Endothelial cell of umbilical vein (primary cell): ENCODE data around the gene PHC3. TPM values are rescaled to one million over a fixed set of nuclear protein-coding genes. Genes with fewer than 3 reads are reported as not detected.

Experiments used
- BruUV-seq: library from RNA; stranded (reverse); fragments of 400-500 nt; replicated peaks from 2 replicates; lab custom pipeline; 2021; lab: Mats Ljungman, UMichigan
- CTCF ChIA-PET: fragments of 300-600, 350-600 bp; sonication (Branson Sonifier 250); formaldehyde crosslinking; loops from one replicate; lab custom pipeline; 2021; ENCODE audit warnings: antibody characterized with exemption, inconsistent platforms; lab: Charles Lee
- POLR2A ChIA-PET: fragments of 300-600, 350-600 bp; sonication (Branson Sonifier 250); formaldehyde crosslinking; loops from one replicate; lab custom pipeline; 2021; ENCODE audit warnings: antibody characterized with exemption, inconsistent platforms; lab: Charles Lee
- DNase-seq: peaks from one replicate; pipeline ENCODE4 v3.0.0-alpha.2; 2011; ENCODE audit warnings: low read depth, low spot score
- FAIRE-seq: peaks from 2 replicates; lab custom pipeline; 2011; peaks lifted over from hg19 to GRCh38; lab: Jason Lieb, UNC
- H2AFZ ChIP-seq: 2 replicates; pipeline ENCODE4 v1.6.0; 2012; ENCODE audit warnings: low read depth, low read length, control low read depth, inconsistent platforms
- H3K27ac ChIP-seq: 2 replicates; pipeline ENCODE4 v1.5.1; 2011; ENCODE audit warnings: low read depth, mild to moderate bottlenecking, control low read depth, low read length, moderate library complexity; ENCODE audit not compliant: insufficient read depth
- H3K27me3 ChIP-seq, 2 experiments: 2 replicates each; pipeline versions ENCODE4 v1.6.0 to v1.6.1; 2011; ENCODE audit warnings: low read length in 2 of 2, mixed read lengths in 1 of 2; ENCODE audit not compliant: control insufficient read depth in 2 of 2, insufficient read depth in 2 of 2
- H3K36me3 ChIP-seq, 2 experiments: 2 replicates in 1 of 2; 3 replicates in 1 of 2; pipeline ENCODE4 v1.5.1; 2011; ENCODE audit warnings: low read length in 2 of 2, mild to moderate bottlenecking in 1 of 2, moderate library complexity in 1 of 2; ENCODE audit not compliant: control insufficient read depth in 2 of 2, insufficient read depth in 2 of 2; ENCODE audit errors: extremely low read depth in 1 of 2
- H3K4me1 ChIP-seq: 3 replicates; pipeline ENCODE4 v1.5.1; 2011; ENCODE audit warnings: mild to moderate bottlenecking, low read length; ENCODE audit not compliant: control insufficient read depth, insufficient read depth; ENCODE audit errors: extremely low read depth
- H3K4me2 ChIP-seq: 2 replicates; pipeline ENCODE4 v1.6.1; 2011; ENCODE audit warnings: low read length, control low read depth, mixed read lengths; ENCODE audit not compliant: insufficient read depth
- H3K4me3 ChIP-seq, 3 experiments: fragments of 200-600 bp in 1 of 3; sonication (generic), shearing (Covaris generic) in 1 of 3; replicated peaks in 1 of 3; 2 replicates each; pipeline ENCODE4 v1.5.1; 2011 to 2016; ENCODE audit warnings: control low read depth in 3 of 3, low read length in 3 of 3, mild to moderate bottlenecking in 2 of 3, inconsistent platforms in 1 of 3, low read depth in 1 of 3, moderate library complexity in 1 of 3; ENCODE audit not compliant: insufficient read depth in 1 of 3
- H3K79me2 ChIP-seq: 2 replicates; pipeline ENCODE4 v1.6.0; 2012; ENCODE audit warnings: low read length, inconsistent platforms; ENCODE audit not compliant: control insufficient read depth, insufficient read depth
- H3K9ac ChIP-seq: replicated peaks from 2 replicates; pipeline ENCODE3; 2011; ENCODE audit warnings: low read length, control low read depth; ENCODE audit not compliant: insufficient read depth; ENCODE audit errors: extremely low read depth
- H3K9me1 ChIP-seq: replicated peaks from 3 replicates; pipeline ENCODE4 v1.6.0; 2011; ENCODE audit warnings: mild to moderate bottlenecking, low read length; ENCODE audit not compliant: control insufficient read depth, insufficient read depth; ENCODE audit errors: extremely low read depth
- H3K9me3 ChIP-seq: replicated peaks from 2 replicates; pipeline ENCODE4 v1.5.1; 2012; ENCODE audit warnings: low read length, inconsistent platforms; ENCODE audit not compliant: control insufficient read depth, insufficient read depth
- H4K20me1 ChIP-seq: replicated peaks from 2 replicates; pipeline ENCODE3; 2011; ENCODE audit warnings: mild to moderate bottlenecking, low read length; ENCODE audit not compliant: control insufficient read depth, insufficient read depth; ENCODE audit errors: extremely low read depth
- EZH2 ChIP-seq: IDR thresholded peaks from 2 replicates; pipeline ENCODE4 v1.6.1; 2012; ENCODE audit warnings: borderline replicate concordance, low read depth, mild to moderate bottlenecking, moderate library complexity, low read length, inconsistent platforms; ENCODE audit not compliant: severe bottlenecking
- FOS ChIP-seq: IDR thresholded peaks from 2 replicates; pipeline ENCODE4 v1.6.1; 2011; ENCODE audit warnings: mild to moderate bottlenecking, low read length, moderate library complexity, borderline replicate concordance; ENCODE audit not compliant: insufficient read depth
- GATA2 ChIP-seq: IDR thresholded peaks from 2 replicates; pipeline ENCODE4 v1.7.0; 2011; ENCODE audit warnings: low read depth, mild to moderate bottlenecking, moderate library complexity, mixed read lengths, low read length; ENCODE audit not compliant: insufficient read length, insufficient read depth
- JUN ChIP-seq: IDR thresholded peaks from 2 replicates; pipeline ENCODE4 v1.6.1; 2011; ENCODE audit warnings: borderline replicate concordance, low read depth; ENCODE audit not compliant: insufficient read length, insufficient read depth
- MYC ChIP-seq: IDR thresholded peaks from one replicate; pipeline ENCODE4 v1.6.1; 2011; ENCODE audit warnings: mild to moderate bottlenecking, low read depth, low read length
- POLR2AphosphoS5 ChIP-seq: IDR thresholded peaks from 2 replicates; pipeline ENCODE4 v1.6.1; 2012; ENCODE audit warnings: low read depth, mild to moderate bottlenecking, control low read depth, low read length, moderate library complexity; ENCODE audit not compliant: insufficient read depth
- dilution Hi-C: fragments of 300-500 bp; cut with MboI; formaldehyde crosslinking; loops from one replicate; pipeline ENCODE4 v1.15.0; 2019; ENCODE audit warnings: low sequenced_read_pairs; ENCODE audit not compliant: extremely low pct_ligation_motif_present
- intact Hi-C: fragments of 100-400 bp; cut with micrococcal nuclease; formaldehyde crosslinking; loops from one replicate; pipeline ENCODE4 v1.10.0; 2022
- polyA plus RNA-seq, 4 experiments: library from polyadenylated mRNA; depleted of rRNA in 3 of 4; stranded (reverse) in 3 of 4; unstranded in 1 of 4; fragments of >200 nt; gene quantifications; 2 replicates each; pipeline versions ENCODE4 v1.2.1 to v1.2.3, GENCODE V29; 2011 to 2012; ENCODE audit warnings: missing spikeins in 1 of 4
- total RNA-seq: library from RNA; stranded (reverse); gene quantifications from 2 replicates; pipeline ENCODE4 v1.2.3, GENCODE V29; 2021
- TF ChIP-seq, protein P1 (sequence below): IDR thresholded peaks from 2 replicates; pipeline ENCODE4 v1.6.1; 2011; ENCODE audit not compliant: insufficient read depth, insufficient read length
- TF ChIP-seq, protein P2 (sequence below), 2 donors: IDR thresholded peaks; 1 replicate in 1 of 2; 2 replicates in 1 of 2; pipeline ENCODE4 v1.5.1; 2011; ENCODE audit warnings: low read length in 2 of 2, mild to moderate bottlenecking in 2 of 2, moderate library complexity in 2 of 2, control low read depth in 1 of 2, inconsistent platforms in 1 of 2, low read depth in 1 of 2; ENCODE audit not compliant: insufficient read depth in 1 of 2; ENCODE audit errors: extremely low read depth in 1 of 2

Gene PHC3
- total and polyA plus RNA-seq, 2 donors (not counting 3 experiments of a cell fraction or from before 2014, with no cell fraction given) = 35.7 to 45.8 TPM

DNA sequence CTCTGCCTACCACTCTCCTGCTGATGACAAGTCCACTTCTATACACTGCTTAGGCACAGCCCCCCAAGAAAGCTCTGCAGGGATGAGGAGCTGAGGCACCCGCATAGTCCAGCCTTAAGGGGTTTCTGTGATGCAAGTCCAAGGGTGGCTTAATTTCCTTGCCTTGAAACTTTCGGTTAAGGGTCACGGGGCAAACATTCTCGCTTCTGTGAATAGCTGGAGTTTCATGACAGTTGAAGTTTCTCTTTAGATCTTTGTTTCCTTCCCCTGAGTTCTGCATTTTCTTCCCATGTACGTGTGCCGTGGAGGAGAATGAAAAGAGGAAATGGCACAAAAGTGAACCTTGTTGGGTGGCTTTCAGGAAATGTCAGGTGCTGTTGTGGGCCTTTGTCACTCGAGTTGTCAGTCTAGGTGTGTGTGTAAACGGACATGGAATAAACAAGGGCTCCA is 136.7 kb downstream of the PHC3 start:
- Histone ChIP-seq H4K20me1 (no peaks in the 10 kb centered on the region), H3K9ac (no peak overlapping the region), H3K27ac (no peak overlapping the region), H3K4me2 (no peak overlapping the region), H3K9me1 (no peaks in the 10 kb centered on the region), H3K27me3 (peaks cover 13 to 16% of the 10 kb centered on the region in 2 experiments), H2AFZ (no peak overlapping the region), H3K9me3 (no peaks in the 10 kb centered on the region), H3K4me3 (no peak overlapping the region), H3K79me2 (no peaks in the 10 kb centered on the region), H3K36me3 (no peaks in the 10 kb centered on the region), H3K4me1 (peaks cover 4% of the 10 kb centered on the region)
- CTCF ChIA-PET = interaction anchor here (0.8 kb wide), 1 partner anchor 10 kb away, joined by 4 read pairs; no protein-coding TSS in a partner anchor
- FAIRE-seq (no peak), DNase-seq (no peak)
- no TSS peak for BruUV-seq
- intact Hi-C loops (no loop called here), dilution Hi-C loops (no loop called here)
- TF ChIP-seq GATA2 = no peak
- TF ChIP-seq FOS = no peak
- TF ChIP-seq, protein P1, sequence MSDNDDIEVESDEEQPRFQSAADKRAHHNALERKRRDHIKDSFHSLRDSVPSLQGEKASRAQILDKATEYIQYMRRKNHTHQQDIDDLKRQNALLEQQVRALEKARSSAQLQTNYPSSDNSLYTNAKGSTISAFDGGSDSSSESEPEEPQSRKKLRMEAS = no peak
- no peak for TF ChIP-seq MYC
- TF ChIP-seq POLR2AphosphoS5 = no peak
- no peak for TF ChIP-seq JUN
- no peak for TF ChIP-seq EZH2
- TF ChIP-seq, protein P2, sequence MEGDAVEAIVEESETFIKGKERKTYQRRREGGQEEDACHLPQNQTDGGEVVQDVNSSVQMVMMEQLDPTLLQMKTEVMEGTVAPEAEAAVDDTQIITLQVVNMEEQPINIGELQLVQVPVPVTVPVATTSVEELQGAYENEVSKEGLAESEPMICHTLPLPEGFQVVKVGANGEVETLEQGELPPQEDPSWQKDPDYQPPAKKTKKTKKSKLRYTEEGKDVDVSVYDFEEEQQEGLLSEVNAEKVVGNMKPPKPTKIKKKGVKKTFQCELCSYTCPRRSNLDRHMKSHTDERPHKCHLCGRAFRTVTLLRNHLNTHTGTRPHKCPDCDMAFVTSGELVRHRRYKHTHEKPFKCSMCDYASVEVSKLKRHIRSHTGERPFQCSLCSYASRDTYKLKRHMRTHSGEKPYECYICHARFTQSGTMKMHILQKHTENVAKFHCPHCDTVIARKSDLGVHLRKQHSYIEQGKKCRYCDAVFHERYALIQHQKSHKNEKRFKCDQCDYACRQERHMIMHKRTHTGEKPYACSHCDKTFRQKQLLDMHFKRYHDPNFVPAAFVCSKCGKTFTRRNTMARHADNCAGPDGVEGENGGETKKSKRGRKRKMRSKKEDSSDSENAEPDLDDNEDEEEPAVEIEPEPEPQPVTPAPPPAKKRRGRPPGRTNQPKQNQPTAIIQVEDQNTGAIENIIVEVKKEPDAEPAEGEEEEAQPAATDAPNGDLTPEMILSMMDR (IDR thresholded peaks at IDR 0.05; ENCODE audit: extremely low read depth in 1 of 2, insufficient read depth in 1 of 2, low read depth in 1 of 2, low read length in 2 of 2) = no peak
- POLR2A ChIA-PET = no interaction called here
